B cell (primary cell): ENCODE data around the gene ZNF362. TPM values are rescaled to one million over a fixed set of nuclear protein-coding genes. Genes with fewer than 3 reads are reported as not detected.

Source experiments
- ATAC-seq: fragments of 200-7000 bp; cut with Tn5 transposase; one replicate; pipeline ENCODE4 v1.10.0; 2021; ENCODE audit warnings: low read depth, mild to moderate bottlenecking, moderate number of reproducible peaks, moderate library complexity
- CTCF ChIA-PET: fragments of 350-600 bp; sonication (Branson Sonifier 250); formaldehyde crosslinking; loops from one replicate; lab custom pipeline; 2021; ENCODE audit warnings: antibody characterized with exemption, inconsistent platforms; lab: Charles Lee
- POLR2A ChIA-PET: fragments of 350-600 bp; sonication (Branson Sonifier 250); formaldehyde crosslinking; loops from one replicate; lab custom pipeline; 2021; ENCODE audit warnings: antibody characterized with exemption; lab: Charles Lee
- DNase-seq: peaks from one replicate; pipeline ENCODE4 v3.0.0; 2013
- H2AFZ ChIP-seq: 2 replicates; pipeline ENCODE4 v1.6.1; 2012; ENCODE audit warnings: mild to moderate bottlenecking, low read depth, low read length; ENCODE audit not compliant: insufficient read depth, poor library complexity, severe bottlenecking
- H3K27ac ChIP-seq, 2 donors: 1 replicate in 1 of 2; 2 replicates in 1 of 2; pipeline ENCODE4 v1.5.1; 2012 to 2013; ENCODE audit warnings: low read length in 2 of 2, mild to moderate bottlenecking in 2 of 2, moderate library complexity in 1 of 2
- H3K27me3 ChIP-seq, 4 experiments: fragments of 200-600 bp in 1 of 4; sonication (generic) in 1 of 4; replicated peaks in 1 of 4; 1 replicate in 2 of 4; 2 replicates in 2 of 4; pipeline versions ENCODE4 v1.6.1 to v1.7.0; 2013 to 2016; ENCODE audit warnings: low read length in 3 of 4, mild to moderate bottlenecking in 2 of 4, mixed read lengths in 1 of 4, moderate library complexity in 1 of 4; ENCODE audit not compliant: insufficient read depth in 4 of 4, control insufficient read depth in 3 of 4; ENCODE audit errors: control extremely low read depth in 1 of 4
- H3K36me3 ChIP-seq, 2 experiments: replicated peaks in 1 of 2; 1 replicate in 1 of 2; 2 replicates in 1 of 2; pipeline versions ENCODE4 v1.6.1 to v1.7.1; 2013; ENCODE audit warnings: low read length in 1 of 2; ENCODE audit not compliant: insufficient read depth in 2 of 2, control insufficient read depth in 1 of 2; ENCODE audit errors: control extremely low read depth in 1 of 2, extremely low read depth in 1 of 2
- H3K4me1 ChIP-seq, 2 donors: fragments of 200-600 bp in 1 of 2; sonication (generic) in 1 of 2; 1 replicate in 1 of 2; 2 replicates in 1 of 2; pipeline versions ENCODE4 v1.5.1 to v1.6.1; 2013 to 2017; ENCODE audit warnings: low read length in 2 of 2; ENCODE audit not compliant: control insufficient read depth in 2 of 2, insufficient read depth in 2 of 2
- H3K4me2 ChIP-seq: replicated peaks from 2 replicates; pipeline ENCODE3; 2012; ENCODE audit warnings: mild to moderate bottlenecking, low read depth, low read length; ENCODE audit not compliant: poor library complexity, severe bottlenecking
- H3K4me3 ChIP-seq, 5 experiments: fragments of 200-600 bp in 1 of 5; sonication (generic) in 1 of 5; 1 replicate in 3 of 5; 2 replicates in 2 of 5; pipeline versions ENCODE4 v1.5.1 to v1.7.0; 2011 to 2016; ENCODE audit warnings: low read length in 4 of 5, mild to moderate bottlenecking in 4 of 5, low read depth in 2 of 5, control low read depth in 1 of 5, moderate library complexity in 1 of 5; ENCODE audit not compliant: insufficient read depth in 1 of 5; ENCODE audit errors: control extremely low read depth in 1 of 5, extremely low read depth in 1 of 5
- H3K79me2 ChIP-seq: fragments of 200-600 bp; sonication (generic); one replicate; pipeline ENCODE4 v1.6.0; 2016; ENCODE audit warnings: low read length; ENCODE audit not compliant: control insufficient read depth, insufficient read depth
- H3K9ac ChIP-seq: fragments of 200-600 bp; sonication (generic); 2 replicates; pipeline ENCODE4 v1.6.1; 2017; ENCODE audit warnings: mild to moderate bottlenecking, low read length, moderate library complexity
- H3K9me3 ChIP-seq, 3 donors: one replicate each; pipeline versions ENCODE4 v1.6.1 to v1.7.1; 2013; ENCODE audit warnings: low read length in 2 of 3; ENCODE audit not compliant: control insufficient read depth in 2 of 3, insufficient read depth in 1 of 3; ENCODE audit errors: control extremely low read depth in 1 of 3
- H4K20me1 ChIP-seq: 2 replicates; pipeline ENCODE4 v1.6.0; 2012; ENCODE audit warnings: mild to moderate bottlenecking, low read length; ENCODE audit not compliant: insufficient read depth, control insufficient read depth, poor library complexity, severe bottlenecking
- H3K27ac Mint-ChIP-seq: one replicate; pipeline ENCODE4 v1.8.0; 2021; ENCODE audit warnings: mixed read lengths
- H3K27me3 Mint-ChIP-seq: one replicate; pipeline ENCODE4 v1.8.0; 2021; ENCODE audit warnings: mixed read lengths
- H3K4me1 Mint-ChIP-seq: one replicate; pipeline ENCODE4 v1.8.0; 2021; ENCODE audit warnings: mixed read lengths
- H3K4me3 Mint-ChIP-seq: one replicate; pipeline ENCODE4 v1.8.0; 2021; ENCODE audit warnings: mixed read lengths
- H3K9me3 Mint-ChIP-seq: one replicate; pipeline ENCODE4 v1.8.0; 2022; ENCODE audit warnings: mixed read lengths; ENCODE audit not compliant: insufficient read depth
- CTCF ChIP-seq: fragments of 200-600 bp; IDR thresholded peaks from one replicate; pipeline ENCODE4 v1.8.0; 2022; ENCODE audit warnings: antibody characterized with exemption, mild to moderate bottlenecking
- EZH2 ChIP-seq: IDR thresholded peaks from 2 replicates; pipeline ENCODE4 v1.6.1; 2012; ENCODE audit warnings: borderline replicate concordance, low read depth, mild to moderate bottlenecking, moderate library complexity, low read length; ENCODE audit not compliant: insufficient read depth, poor library complexity, severe bottlenecking
- WGBS: methylation state at CpG from one replicate; pipeline ENCODE4 v1.1.5; 2013; ENCODE audit warnings: missing lambda C conversion rate; ENCODE audit not compliant: insufficient coverage; 5-methylcytosine and 5-hydroxymethylcytosine counted together
- intact Hi-C: fragments of 100-400 bp; cut with micrococcal nuclease; formaldehyde crosslinking; loops from one replicate; pipeline ENCODE4 v1.10.0; 2022
- polyA plus RNA-seq: library from polyadenylated mRNA; depleted of rRNA; stranded (reverse); fragments of >200 nt; gene quantifications from 2 replicates; pipeline ENCODE4 v1.2.3, GENCODE V29; 2012
- total RNA-seq, 2 donors: library from RNA; stranded (reverse); fragments of 120-200 nt in 1 of 2; gene quantifications; 1 replicate in 1 of 2; 2 replicates in 1 of 2; pipeline versions ENCODE4 v1.2.3 to v1.2.4, GENCODE V29; 2013 to 2022

The ZNF362 gene
- total and polyA plus RNA-seq, 2 donors (not counting 1 experiment from before 2014, with no cell fraction given), result 14.0 to 20.4 TPM

- Histone ChIP-seq H4K20me1 (peaks cover 7% of the 10 kb centered on the region), H3K4me1 (no peaks in the 10 kb centered on the region), H3K4me2 (no peak overlapping the region), H3K36me3 (peaks cover 0 to 60% of the 10 kb centered on the region in 2 experiments), H3K79me2 (peaks cover 4% of the 10 kb centered on the region), H3K9me3 (no peaks in the 10 kb centered on the region), H3K27ac (no peak overlapping the region), H2AFZ (no peak overlapping the region), H3K27me3 (no peaks in the 10 kb centered on the region), H3K4me3 (no peak overlapping the region), H3K9ac (no peak overlapping the region)
- Mint-ChIP-seq H3K4me1 (no peaks in the 10 kb centered on the region), H3K4me3 (no peak overlapping the region), H3K27ac (no peak overlapping the region), H3K27me3 (no peaks in the 10 kb centered on the region), H3K9me3 (no peaks in the 10 kb centered on the region)
- over 99% methylated on average over 26 of the region's 29 CpGs for WGBS
- ATAC-seq (no peak), DNase-seq (no peak)
- intact Hi-C loops, result no loop called here
- ChIA-PET POLR2A (no interaction called here), CTCF (interaction anchor here (1.3 kb wide), 1 partner anchor 15 kb away, joined by 4 read pairs; no protein-coding TSS in a partner anchor)
- TF ChIP-seq CTCF (no peak), EZH2 (no peak)
Observed at GRCh38 chr1:33280091-33280661, 23.9 kb downstream of the ZNF362 start.

GRCh38 chr1:33281554-33282303, 25.4 kb downstream of the ZNF362 start:
- ChIA-PET POLR2A (interaction anchor here (0.6 kb wide), 1 partner anchor 1005 kb away, joined by 5 read pairs; no protein-coding TSS in a partner anchor), CTCF (interaction anchor here (1.2 to 2.7 kb wide), 3 partner anchors 14 to 17 kb away, joined by 4 to 9 read pairs (median 5); no protein-coding TSS in a partner anchor)
- Histone ChIP-seq H2AFZ (no peak overlapping the region), H3K79me2 (peaks cover 4% of the 10 kb centered on the region), H3K9me3 (no peaks in the 10 kb centered on the region), H4K20me1 (no peaks in the 10 kb centered on the region), H3K36me3 (peaks cover 0 to 70% of the 10 kb centered on the region in 2 experiments), H3K9ac (no peak overlapping the region), H3K27ac (no peak overlapping the region), H3K4me3 (no peak overlapping the region), H3K4me1 (no peaks in the 10 kb centered on the region), H3K4me2 (no peak overlapping the region), H3K27me3 (no peaks in the 10 kb centered on the region)
- H3K4me3 Mint-ChIP-seq, result no peak overlapping the region
- intact Hi-C loops, result no loop called here
- 96% methylated on average over 14 of the region's 17 CpGs for WGBS
- no peak for TF ChIP-seq EZH2
- no peak for TF ChIP-seq CTCF
- no peak overlapping the region for H3K27ac Mint-ChIP-seq
- no peaks in the 10 kb centered on the region for H3K9me3 Mint-ChIP-seq
- DNase-seq (no peak), ATAC-seq (no peak)
- H3K27me3 Mint-ChIP-seq, result no peaks in the 10 kb centered on the region
- H3K4me1 Mint-ChIP-seq, result no peaks in the 10 kb centered on the region
